Large intestine (tissue), 3 donors: ENCODE measurements around the gene RGN. TPM values are rescaled to one million over a fixed set of nuclear protein-coding genes. Genes with fewer than 3 reads are reported as not detected.
"Not testable (repeated sequence)": the region's sequence is repeated elsewhere in the genome, so short reads cannot be mapped to it uniquely, and the experiment has no call there.

ENCODE experiments used
- DNase-seq, 2 donors: peaks; one replicate each; pipeline versions ENCODE4 v3.0.0 to v3.0.0-alpha.2; 2013
- H3K27ac ChIP-seq: one replicate; pipeline ENCODE4 v1.5.1; 2013; ENCODE audit warnings: low read length
- H3K27me3 ChIP-seq: 2 replicates; pipeline ENCODE4 v1.6.1; 2013; ENCODE audit warnings: low read length; ENCODE audit not compliant: control insufficient read depth, insufficient read depth
- H3K36me3 ChIP-seq: 2 replicates; pipeline ENCODE4 v1.6.1; 2013; ENCODE audit warnings: low read length; ENCODE audit not compliant: control insufficient read depth, insufficient read depth
- H3K4me1 ChIP-seq: one replicate; pipeline ENCODE4 v1.6.1; 2013; ENCODE audit warnings: low read length; ENCODE audit not compliant: control insufficient read depth, insufficient read depth
- H3K4me3 ChIP-seq: one replicate; pipeline ENCODE4 v1.5.1; 2013; ENCODE audit warnings: low read length
- H3K9me3 ChIP-seq: one replicate; pipeline ENCODE4 v1.6.1; 2013; ENCODE audit warnings: mild to moderate bottlenecking, low read depth, low read length, moderate library complexity; ENCODE audit not compliant: control insufficient read depth
- WGBS: methylation state at CpG from one replicate; pipeline ENCODE4 v1.1.5; 2013; ENCODE audit warnings: low lambda C conversion rate; ENCODE audit not compliant: insufficient coverage; 5-methylcytosine and 5-hydroxymethylcytosine counted together
- polyA plus RNA-seq: library from polyadenylated mRNA; unstranded; fragments of 120-200 nt; gene quantifications from one replicate; pipeline ENCODE4 v1.2.1, GENCODE V29; 2013

Gene RGN
- polyA plus RNA-seq, 1 donor: 170 TPM

GRCh38 chrX:47068720-47069119 lies 9.5 kb upstream of the RGN start:
- no peak overlapping the region for H3K4me3 ChIP-seq
- H3K9me3 ChIP-seq: no peaks in the 10 kb centered on the region
- H3K27ac ChIP-seq: no peak overlapping the region
- peaks cover 8% of the 10 kb centered on the region for H3K4me1 ChIP-seq
- no peak for DNase-seq
- no peaks in the 10 kb centered on the region for H3K27me3 ChIP-seq
- no peaks in the 10 kb centered on the region for H3K36me3 ChIP-seq

GRCh38 chrX:47080215-47080914 lies 2.1 kb downstream of the RGN start:
- no peaks in the 10 kb centered on the region for H3K27me3 ChIP-seq
- peaks cover 4% of the 10 kb centered on the region for H3K36me3 ChIP-seq
- H3K27ac ChIP-seq: peak overlapping the region; percentile 77
- H3K9me3 ChIP-seq: no peaks in the 10 kb centered on the region
- H3K4me1 ChIP-seq: peaks cover 12% of the 10 kb centered on the region
- DNase-seq: peak; percentile 40 to 75
- peak overlapping the region; percentile 37 for H3K4me3 ChIP-seq
- no CpG with 5 or more reads among the region's 9 CpGs for WGBS

DNA sequence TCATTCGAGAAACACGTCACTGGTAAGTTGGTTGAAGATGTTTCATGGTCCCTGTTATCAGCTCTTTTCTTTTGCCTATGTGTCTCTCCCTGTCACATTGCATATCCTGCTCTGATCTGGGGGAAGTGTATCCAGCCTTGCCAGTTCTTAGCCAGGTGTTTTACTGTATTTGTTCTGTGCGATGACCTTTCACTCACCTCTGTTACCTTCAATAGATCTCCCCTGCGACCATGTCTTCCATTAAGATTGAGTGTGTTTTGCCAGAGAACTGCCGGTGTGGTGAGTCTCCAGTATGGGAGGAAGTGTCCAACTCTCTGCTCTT lies 2.6 kb downstream of the RGN start:
- Histone ChIP-seq H3K27ac (peak overlapping the region; percentile 77), H3K9me3 (no peaks in the 10 kb centered on the region), H3K36me3 (peaks cover 4% of the 10 kb centered on the region), H3K4me3 (peak overlapping the region; percentile 37), H3K27me3 (no peaks in the 10 kb centered on the region), H3K4me1 (peaks cover 12% of the 10 kb centered on the region)
- DNase-seq: no peak
- no CpG with 5 or more reads among the region's 5 CpGs for WGBS

DNA sequence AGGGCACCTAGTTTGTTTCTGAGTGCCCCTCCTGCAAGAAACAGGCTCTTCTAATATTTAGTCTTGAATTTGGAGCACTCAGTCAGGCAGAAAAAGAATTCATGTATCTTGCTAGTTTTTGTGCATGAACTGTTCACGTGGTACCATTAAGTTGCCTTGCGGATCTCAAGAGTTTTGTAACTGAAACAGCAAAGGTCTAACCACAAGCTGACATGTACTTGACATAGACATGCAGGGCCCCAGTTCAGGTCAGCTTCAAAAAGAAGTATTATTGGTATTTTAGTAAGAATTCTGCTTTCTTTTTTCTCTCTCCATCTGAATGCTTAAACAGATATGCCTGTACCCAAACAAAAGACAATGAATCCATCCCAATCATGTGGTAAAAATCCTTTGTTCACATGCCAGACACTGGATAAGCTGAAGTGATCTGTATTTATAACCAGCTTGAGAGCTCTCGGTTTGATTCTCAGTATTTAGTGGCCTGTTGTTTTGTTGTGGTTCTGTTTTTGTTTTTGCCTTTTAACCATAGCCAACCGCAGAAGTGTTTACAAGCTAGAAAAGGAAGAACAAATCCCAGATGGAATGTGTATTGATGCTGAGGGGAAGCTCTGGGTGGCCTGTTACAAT lies 13.0 kb downstream of the RGN start:
- Histone ChIP-seq H3K4me3 (no peak overlapping the region), H3K9me3 (no peaks in the 10 kb centered on the region), H3K36me3 (peaks cover 10% of the 10 kb centered on the region), H3K4me1 (peaks cover 12% of the 10 kb centered on the region), H3K27ac (peak overlapping the region; percentile 49), H3K27me3 (no peaks in the 10 kb centered on the region)
- WGBS: no CpG with 5 or more reads among the region's 4 CpGs
- peak in 1 of 2 donors; percentile 45 for DNase-seq

- H3K4me1 ChIP-seq: peaks cover 12% of the 10 kb centered on the region
- no peak for DNase-seq
Observed at GRCh38 chrX:47093248-47093647, 15.0 kb downstream of the RGN start.

GRCh38 chrX:47093860-47094259 lies 15.6 kb downstream of the RGN start:
- Histone ChIP-seq H3K27ac (no peak overlapping the region), H3K4me1 (peaks cover 12% of the 10 kb centered on the region), H3K27me3 (no peaks in the 10 kb centered on the region), H3K9me3 (no peaks in the 10 kb centered on the region), H3K36me3 (peaks cover 19% of the 10 kb centered on the region), H3K4me3 (no peak overlapping the region)
- WGBS: no CpG with 5 or more reads among the region's 11 CpGs
- no peak for DNase-seq

More at GRCh38 chrX:47093248-47093647, 15.0 kb downstream of the RGN start:
- no peaks in the 10 kb centered on the region for H3K9me3 ChIP-seq
- H3K27ac ChIP-seq: no peak overlapping the region
- H3K36me3 ChIP-seq: peaks cover 16% of the 10 kb centered on the region
- WGBS: no CpG with 5 or more reads among the region's 1 CpG
- no peaks in the 10 kb centered on the region for H3K27me3 ChIP-seq
- H3K4me3 ChIP-seq: no peak overlapping the region

DNA sequence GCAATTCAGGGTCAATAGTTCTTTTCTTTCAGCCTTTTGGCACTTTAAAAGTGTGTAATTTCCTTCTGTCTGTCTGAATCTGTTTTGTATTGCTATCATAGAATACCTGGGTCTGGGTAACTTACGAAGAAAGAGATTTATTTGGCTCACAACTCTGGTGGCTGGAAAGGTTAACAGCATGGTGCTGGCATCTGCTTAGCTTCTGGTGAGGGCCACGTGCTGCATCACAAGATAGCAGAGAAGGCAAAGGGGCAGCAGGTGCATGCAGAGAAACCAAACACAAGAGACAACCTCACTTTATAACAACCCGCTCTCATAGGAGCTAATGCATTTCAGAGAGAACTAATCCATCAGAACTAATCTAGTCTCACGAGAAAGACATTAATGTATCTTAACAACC lies 18.8 kb downstream of the RGN start:
- Histone ChIP-seq H3K36me3 (peaks cover 27% of the 10 kb centered on the region), H3K4me1 (peaks cover 1% of the 10 kb centered on the region), H3K9me3 (no peaks in the 10 kb centered on the region), H3K4me3 (no peak overlapping the region), H3K27ac (no peak overlapping the region), H3K27me3 (no peaks in the 10 kb centered on the region)
- WGBS: no CpG with 5 or more reads among the region's 4 CpGs
- DNase-seq: no peak

- Histone ChIP-seq H3K4me1 (no peaks in the 10 kb centered on the region), H3K36me3 (peaks cover 27% of the 10 kb centered on the region), H3K4me3 (no peak overlapping the region), H3K27ac (no peak overlapping the region), H3K9me3 (no peaks in the 10 kb centered on the region), H3K27me3 (no peaks in the 10 kb centered on the region)
- WGBS: no CpG with 5 or more reads among the region's 2 CpGs
- no peak for DNase-seq
Observed at GRCh38 chrX:47098338-47099094, 20.3 kb downstream of the RGN start.

GRCh38 chrX:47101206-47101605 lies 23.0 kb downstream of the RGN start:
- Histone ChIP-seq H3K27me3 (no peaks in the 10 kb centered on the region), H3K4me3 (no peak overlapping the region), H3K36me3 (peaks cover 27% of the 10 kb centered on the region), H3K4me1 (no peaks in the 10 kb centered on the region), H3K9me3 (no peaks in the 10 kb centered on the region), H3K27ac (no peak overlapping the region)
- no peak for DNase-seq
- WGBS: no CpG with 5 or more reads among the region's 4 CpGs

- not testable (repeated sequence) for H3K27me3 ChIP-seq, H3K4me3 ChIP-seq, H3K36me3 ChIP-seq, H3K4me1 ChIP-seq, DNase-seq, H3K27ac ChIP-seq, H3K9me3 ChIP-seq
- no CpG with 5 or more reads among the region's 40 CpGs for WGBS
Observed at GRCh38 chrX:47110936-47111615, 32.8 kb downstream of the RGN start.
